ENCODE data around the gene NREP.

NREP gene

GRCh38 chr5:111782216-111782615 is 25.2 kb upstream of the NREP start:
- no peak overlapping the region for H3K9ac ChIP-seq (ENCODE audit: low read depth, low read length)
- no peaks in the 10 kb centered on the region for H3K4me1 ChIP-seq (ENCODE audit: insufficient read depth, low read length)
- H3K27me3 ChIP-seq (ENCODE audit: insufficient read depth, low read length) = no peaks in the 10 kb centered on the region
- no peak overlapping the region for H3K27ac ChIP-seq (ENCODE audit: low read length)
- H3K36me3 ChIP-seq (ENCODE audit: insufficient read depth, low read depth, low read length) = no peaks in the 10 kb centered on the region
- no peaks in the 10 kb centered on the region for H3K9me3 ChIP-seq (ENCODE audit: insufficient read depth, low read depth, low read length)
- H3K4me3 ChIP-seq (ENCODE audit: low read length) = no peak overlapping the region

- no peaks in the 10 kb centered on the region for H3K27me3 ChIP-seq (ENCODE audit: insufficient read depth, low read length)
- no peaks in the 10 kb centered on the region for H3K36me3 ChIP-seq (ENCODE audit: insufficient read depth, low read depth, low read length)
- no peak overlapping the region for H3K4me3 ChIP-seq (ENCODE audit: low read length)
- no peak overlapping the region for H3K27ac ChIP-seq (ENCODE audit: low read length)
- no peaks in the 10 kb centered on the region for H3K4me1 ChIP-seq (ENCODE audit: insufficient read depth, low read length)
- no peak overlapping the region for H3K9ac ChIP-seq (ENCODE audit: low read depth, low read length)
- H3K9me3 ChIP-seq (ENCODE audit: insufficient read depth, low read depth, low read length) = no peaks in the 10 kb centered on the region
Observed at GRCh38 chr5:111781200-111781599, 24.2 kb upstream of the NREP start.

GRCh38 chr5:111779922-111780292 is 22.9 kb upstream of the NREP start:
- H3K27ac ChIP-seq (ENCODE audit: low read length) = no peak overlapping the region
- H3K4me3 ChIP-seq (ENCODE audit: low read length) = no peak overlapping the region
- no peak overlapping the region for H3K9ac ChIP-seq (ENCODE audit: low read depth, low read length)
- H3K9me3 ChIP-seq (ENCODE audit: insufficient read depth, low read depth, low read length) = no peaks in the 10 kb centered on the region
- H3K27me3 ChIP-seq (ENCODE audit: insufficient read depth, low read length) = no peaks in the 10 kb centered on the region
- no peaks in the 10 kb centered on the region for H3K36me3 ChIP-seq (ENCODE audit: insufficient read depth, low read depth, low read length)
- H3K4me1 ChIP-seq (ENCODE audit: insufficient read depth, low read length) = peaks cover 3% of the 10 kb centered on the region; the same call in 1 of the 2 replicates

- Histone ChIP-seq H3K27ac (ENCODE audit: low read length) (no peak overlapping the region), H3K4me1 (ENCODE audit: insufficient read depth, low read length) (peaks cover 3% of the 10 kb centered on the region; the same call in 1 of the 2 replicates), H3K36me3 (ENCODE audit: insufficient read depth, low read depth, low read length) (no peaks in the 10 kb centered on the region), H3K9me3 (ENCODE audit: insufficient read depth, low read depth, low read length) (no peaks in the 10 kb centered on the region), H3K4me3 (ENCODE audit: low read length) (no peak overlapping the region), H3K9ac (ENCODE audit: low read depth, low read length) (no peak overlapping the region), H3K27me3 (ENCODE audit: insufficient read depth, low read length) (no peaks in the 10 kb centered on the region)
Observed at GRCh38 chr5:111779260-111779921, 22.4 kb upstream of the NREP start.

GRCh38 chr5:111776913-111777781 is 20.2 kb upstream of the NREP start:
- no peaks in the 10 kb centered on the region for H3K9me3 ChIP-seq (ENCODE audit: insufficient read depth, low read depth, low read length)
- H3K4me3 ChIP-seq (ENCODE audit: low read length) = no peak overlapping the region
- H3K36me3 ChIP-seq (ENCODE audit: insufficient read depth, low read depth, low read length) = no peaks in the 10 kb centered on the region
- H3K27me3 ChIP-seq (ENCODE audit: insufficient read depth, low read length) = no peaks in the 10 kb centered on the region
- H3K4me1 ChIP-seq (ENCODE audit: insufficient read depth, low read length) = peaks cover 3% of the 10 kb centered on the region; the same call in 1 of the 2 replicates
- H3K9ac ChIP-seq (ENCODE audit: low read depth, low read length) = no peak overlapping the region
- no peak overlapping the region for H3K27ac ChIP-seq (ENCODE audit: low read length)

- Histone ChIP-seq H3K36me3 (ENCODE audit: insufficient read depth, low read depth, low read length) (no peaks in the 10 kb centered on the region), H3K4me1 (ENCODE audit: insufficient read depth, low read length) (peaks cover 3% of the 10 kb centered on the region; the same call in 1 of the 2 replicates), H3K27ac (ENCODE audit: low read length) (no peak overlapping the region), H3K27me3 (ENCODE audit: insufficient read depth, low read length) (no peaks in the 10 kb centered on the region), H3K4me3 (ENCODE audit: low read length) (no peak overlapping the region), H3K9me3 (ENCODE audit: insufficient read depth, low read depth, low read length) (no peaks in the 10 kb centered on the region), H3K9ac (ENCODE audit: low read depth, low read length) (no peak overlapping the region)
Observed at GRCh38 chr5:111775224-111775623, 18.2 kb upstream of the NREP start.

- H3K4me1 ChIP-seq (ENCODE audit: insufficient read depth, low read length) = peaks cover 3% of the 10 kb centered on the region; the same call in 1 of the 2 replicates
- H3K36me3 ChIP-seq (ENCODE audit: insufficient read depth, low read depth, low read length) = no peaks in the 10 kb centered on the region
- no peak overlapping the region for H3K27ac ChIP-seq (ENCODE audit: low read length)
- H3K9me3 ChIP-seq (ENCODE audit: insufficient read depth, low read depth, low read length) = no peaks in the 10 kb centered on the region
- no peak overlapping the region for H3K9ac ChIP-seq (ENCODE audit: low read depth, low read length)
- no peak overlapping the region for H3K4me3 ChIP-seq (ENCODE audit: low read length)
- no peaks in the 10 kb centered on the region for H3K27me3 ChIP-seq (ENCODE audit: insufficient read depth, low read length)
Observed at GRCh38 chr5:111774525-111774924, 17.5 kb upstream of the NREP start.

- Histone ChIP-seq H3K4me3 (ENCODE audit: low read length) (no peak overlapping the region), H3K4me1 (ENCODE audit: insufficient read depth, low read length) (peaks cover 3% of the 10 kb centered on the region; the same call in 1 of the 2 replicates), H3K27ac (ENCODE audit: low read length) (no peak overlapping the region), H3K27me3 (ENCODE audit: insufficient read depth, low read length) (no peaks in the 10 kb centered on the region), H3K9me3 (ENCODE audit: insufficient read depth, low read depth, low read length) (no peaks in the 10 kb centered on the region), H3K9ac (ENCODE audit: low read depth, low read length) (no peak overlapping the region), H3K36me3 (ENCODE audit: insufficient read depth, low read depth, low read length) (no peaks in the 10 kb centered on the region)
Observed at GRCh38 chr5:111772456-111773122, 15.6 kb upstream of the NREP start.

GRCh38 chr5:111769541-111769940 is 12.5 kb upstream of the NREP start:
- no peaks in the 10 kb centered on the region for H3K36me3 ChIP-seq (ENCODE audit: insufficient read depth, low read depth, low read length)
- no peak overlapping the region for H3K9ac ChIP-seq (ENCODE audit: low read depth, low read length)
- no peaks in the 10 kb centered on the region for H3K9me3 ChIP-seq (ENCODE audit: insufficient read depth, low read depth, low read length)
- no peaks in the 10 kb centered on the region for H3K27me3 ChIP-seq (ENCODE audit: insufficient read depth, low read length)
- H3K27ac ChIP-seq (ENCODE audit: low read length) = no peak overlapping the region
- H3K4me1 ChIP-seq (ENCODE audit: insufficient read depth, low read length) = no peaks in the 10 kb centered on the region
- H3K4me3 ChIP-seq (ENCODE audit: low read length) = no peak overlapping the region

- H3K4me3 ChIP-seq (ENCODE audit: low read length) = no peak overlapping the region
- H3K9me3 ChIP-seq (ENCODE audit: insufficient read depth, low read depth, low read length) = no peaks in the 10 kb centered on the region
- no peak overlapping the region for H3K9ac ChIP-seq (ENCODE audit: low read depth, low read length)
- no peaks in the 10 kb centered on the region for H3K27me3 ChIP-seq (ENCODE audit: insufficient read depth, low read length)
- no peaks in the 10 kb centered on the region for H3K36me3 ChIP-seq (ENCODE audit: insufficient read depth, low read depth, low read length)
- H3K27ac ChIP-seq (ENCODE audit: low read length) = no peak overlapping the region
- H3K4me1 ChIP-seq (ENCODE audit: insufficient read depth, low read length) = no peaks in the 10 kb centered on the region
Observed at GRCh38 chr5:111765613-111766571, 8.9 kb upstream of the NREP start.

GRCh38 chr5:111764019-111764418 is 7.0 kb upstream of the NREP start:
- Histone ChIP-seq H3K27ac (ENCODE audit: low read length) (no peak overlapping the region), H3K36me3 (ENCODE audit: insufficient read depth, low read depth, low read length) (no peaks in the 10 kb centered on the region), H3K27me3 (ENCODE audit: insufficient read depth, low read length) (no peaks in the 10 kb centered on the region), H3K4me1 (ENCODE audit: insufficient read depth, low read length) (peaks cover under 1% of the 10 kb centered on the region; the same call in 1 of the 2 replicates), H3K4me3 (ENCODE audit: low read length) (no peak overlapping the region), H3K9me3 (ENCODE audit: insufficient read depth, low read depth, low read length) (no peaks in the 10 kb centered on the region), H3K9ac (ENCODE audit: low read depth, low read length) (no peak overlapping the region)
